Stimulated activated CD8-positive, alpha-beta memory T cell treated with anti-CD3 and anti-CD28 coated beads, Interleukin-4, amount 100 ng/mL, for 24 hours (primary cell): Measurements from ENCODE around the gene PACS2.
"Not testable (repeated sequence)": the region's sequence is repeated elsewhere in the genome, so short reads cannot be mapped to it uniquely, and the experiment has no call there.

Source experiments
- DNase-seq: peaks from one replicate; pipeline ENCODE4 v3.0.0-alpha.2; 2020; ENCODE audit warnings: low read depth

Gene PACS2

GRCh38 chr14:105333020-105333490 is 18.5 kb downstream of the PACS2 start:
- no peak for DNase-seq

- no peak for DNase-seq
These were observed 19.2 kb downstream of the PACS2 start for GRCh38 chr14:105333613-105334364.

- DNase-seq = no peak
These were observed 20.1 kb downstream of the PACS2 start for GRCh38 chr14:105334383-105335230.

- not testable (repeated sequence) for DNase-seq
These were observed 20.6 kb downstream of the PACS2 start for GRCh38 chr14:105335231-105335542.

- no peak for DNase-seq
These were observed 21.4 kb downstream of the PACS2 start for GRCh38 chr14:105335735-105336476.

- DNase-seq = no peak
These were observed 22.1 kb downstream of the PACS2 start for GRCh38 chr14:105336477-105337287.

GRCh38 chr14:105337433-105337832 is 22.9 kb downstream of the PACS2 start:
- DNase-seq = no peak

- no peak for DNase-seq
These were observed 23.6 kb downstream of the PACS2 start for GRCh38 chr14:105337966-105338741.

GRCh38 chr14:105340821-105341733 is 26.5 kb downstream of the PACS2 start:
- DNase-seq = no peak

GRCh38 chr14:105343194-105343593 is 28.6 kb downstream of the PACS2 start:
- DNase-seq = no peak

- no peak for DNase-seq
These were observed 31.6 kb downstream of the PACS2 start for GRCh38 chr14:105346200-105346533.

GRCh38 chr14:105346876-105347586 is 32.5 kb downstream of the PACS2 start:
- no peak for DNase-seq

- DNase-seq = no peak
These were observed 33.0 kb downstream of the PACS2 start for GRCh38 chr14:105347587-105347968.

GRCh38 chr14:105348169-105348944 is 33.8 kb downstream of the PACS2 start:
- DNase-seq = no peak

- DNase-seq = no peak
These were observed 34.6 kb downstream of the PACS2 start for GRCh38 chr14:105348945-105349699.

- no peak for DNase-seq
These were observed 35.4 kb downstream of the PACS2 start for GRCh38 chr14:105349992-105350391.

- no peak for DNase-seq
These were observed 36.1 kb downstream of the PACS2 start for GRCh38 chr14:105350450-105351244.
